Rectal smooth muscle tissue (tissue), 1 donor: Measurements from ENCODE around the gene MED17.
"Not testable (repeated sequence)": the region's sequence is repeated elsewhere in the genome, so short reads cannot be mapped to it uniquely, and the experiment has no call there.

Experiments
- H3K27ac ChIP-seq: one replicate; pipeline ENCODE4 v1.7.0; 2013; ENCODE audit warnings: low read depth, low read length, inconsistent platforms
- H3K27me3 ChIP-seq: one replicate; pipeline ENCODE4 v1.7.0; 2013; ENCODE audit warnings: low read length; ENCODE audit not compliant: control insufficient read depth, insufficient read depth
- H3K36me3 ChIP-seq: one replicate; pipeline ENCODE4 v1.7.0; 2013; ENCODE audit warnings: low read length; ENCODE audit not compliant: control insufficient read depth, insufficient read depth
- H3K4me1 ChIP-seq: one replicate; pipeline ENCODE4 v1.7.0; 2013; ENCODE audit warnings: low read length; ENCODE audit not compliant: control insufficient read depth, insufficient read depth
- H3K4me3 ChIP-seq: one replicate; pipeline ENCODE4 v1.7.0; 2013; ENCODE audit warnings: low read length
- H3K9ac ChIP-seq: one replicate; pipeline ENCODE4 v1.7.0; 2013; ENCODE audit warnings: low read length

The MED17 gene

DNA sequence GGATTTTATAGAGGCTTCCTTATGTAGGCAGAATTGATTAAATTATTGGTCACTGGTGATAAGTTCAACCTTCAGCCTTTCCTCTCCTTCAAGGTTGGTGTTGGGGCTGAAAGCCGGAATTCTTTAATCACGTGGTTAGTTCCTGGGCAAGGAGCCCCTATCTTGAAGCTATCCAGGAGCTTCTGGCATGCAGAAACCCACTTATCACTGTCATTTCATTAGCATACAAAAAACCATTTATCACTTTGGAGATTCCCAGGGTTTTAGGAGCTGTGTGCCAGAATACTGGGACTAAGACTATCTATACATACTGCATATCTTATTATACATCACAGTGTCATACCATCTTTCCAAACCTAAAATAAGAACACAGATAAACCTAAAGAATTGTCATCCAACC is 18.5 kb upstream of the MED17 start:
- no peak overlapping the region for H3K27ac ChIP-seq
- H3K36me3 ChIP-seq: peaks cover 11% of the 10 kb centered on the region
- H3K4me1 ChIP-seq: no peaks in the 10 kb centered on the region
- no peak overlapping the region for H3K9ac ChIP-seq
- H3K27me3 ChIP-seq: no peaks in the 10 kb centered on the region
- no peak overlapping the region for H3K4me3 ChIP-seq

DNA sequence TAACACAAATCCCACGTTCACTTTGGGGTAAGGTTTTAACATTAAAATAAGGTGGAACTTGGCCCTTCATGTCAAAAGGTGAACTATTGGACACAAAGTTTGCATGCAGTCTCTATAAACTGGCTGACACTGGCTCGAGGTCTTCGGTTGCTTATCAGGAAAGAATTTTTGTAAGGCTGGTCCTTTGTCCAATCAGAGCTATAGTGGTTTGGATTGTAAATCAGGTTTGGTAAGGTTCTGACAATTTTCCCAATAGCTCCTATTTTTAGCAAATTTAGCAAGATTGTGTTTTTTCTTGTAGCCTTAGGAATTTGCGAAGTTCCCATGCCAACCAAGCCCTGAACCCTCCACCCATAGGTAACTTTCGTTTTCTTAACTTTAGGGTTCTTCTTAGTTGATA is 17.6 kb upstream of the MED17 start:
- H3K27ac ChIP-seq: no peak overlapping the region
- peaks cover 3% of the 10 kb centered on the region for H3K36me3 ChIP-seq
- H3K4me1 ChIP-seq: no peaks in the 10 kb centered on the region
- no peak overlapping the region for H3K9ac ChIP-seq
- H3K4me3 ChIP-seq: no peak overlapping the region
- no peaks in the 10 kb centered on the region for H3K27me3 ChIP-seq

DNA sequence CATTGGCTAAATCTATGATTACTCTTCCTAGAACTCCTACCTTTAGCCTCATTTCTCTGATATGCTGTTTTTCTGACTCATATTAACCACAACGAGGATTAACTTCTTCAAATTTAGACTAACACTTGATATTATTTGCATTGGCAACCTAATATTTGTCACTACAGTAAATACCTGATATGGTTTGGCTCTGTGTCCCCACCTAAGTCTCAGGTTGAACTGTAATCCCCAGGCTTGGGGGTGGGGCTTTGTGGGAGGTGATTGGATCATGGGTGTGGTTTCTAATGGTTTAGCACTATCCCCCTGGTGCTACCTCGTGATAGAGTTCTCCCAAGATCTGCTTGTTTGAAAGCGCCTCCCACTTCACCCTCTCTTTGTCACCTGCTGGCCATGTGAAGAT is 17.1 kb upstream of the MED17 start:
- Histone ChIP-seq H3K9ac (no peak overlapping the region), H3K4me3 (no peak overlapping the region), H3K36me3 (peaks cover 3% of the 10 kb centered on the region), H3K4me1 (no peaks in the 10 kb centered on the region), H3K27ac (no peak overlapping the region), H3K27me3 (no peaks in the 10 kb centered on the region)

GRCh38 chr11:93770160-93770559 is 13.9 kb upstream of the MED17 start:
- no peak overlapping the region for H3K9ac ChIP-seq
- no peaks in the 10 kb centered on the region for H3K27me3 ChIP-seq
- no peak overlapping the region for H3K4me3 ChIP-seq
- no peaks in the 10 kb centered on the region for H3K4me1 ChIP-seq
- H3K27ac ChIP-seq: no peak overlapping the region
- no peaks in the 10 kb centered on the region for H3K36me3 ChIP-seq

- Histone ChIP-seq H3K27me3 (no peaks in the 10 kb centered on the region), H3K4me1 (no peaks in the 10 kb centered on the region), H3K4me3 (no peak overlapping the region), H3K9ac (no peak overlapping the region), H3K36me3 (no peaks in the 10 kb centered on the region), H3K27ac (no peak overlapping the region)
Observed at GRCh38 chr11:93772123-93772522, 12.0 kb upstream of the MED17 start.

DNA sequence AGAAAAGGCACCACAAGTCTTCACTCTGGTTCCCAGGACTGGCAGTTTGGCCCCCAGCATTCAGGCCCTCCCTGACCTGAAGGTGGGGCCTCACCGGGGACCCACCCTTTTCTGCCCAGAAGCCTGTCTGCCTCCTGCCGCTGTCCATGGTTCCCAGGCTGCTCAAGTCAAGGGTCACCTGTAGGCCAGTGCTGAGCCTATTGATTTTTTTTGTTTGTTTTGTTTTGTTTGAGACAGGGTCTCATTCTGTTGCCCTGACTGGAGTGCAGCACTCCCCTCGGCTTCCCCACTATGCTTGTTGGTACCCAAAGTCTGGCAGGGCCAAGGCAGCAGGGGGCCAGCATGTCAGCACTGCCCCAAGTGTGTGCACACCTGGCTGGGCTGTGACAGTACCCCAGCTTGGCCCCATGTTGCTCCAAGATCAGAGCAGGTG is 11.0 kb upstream of the MED17 start:
- Histone ChIP-seq H3K27me3 (no peaks in the 10 kb centered on the region), H3K27ac (no peak overlapping the region), H3K9ac (no peak overlapping the region)

DNA sequence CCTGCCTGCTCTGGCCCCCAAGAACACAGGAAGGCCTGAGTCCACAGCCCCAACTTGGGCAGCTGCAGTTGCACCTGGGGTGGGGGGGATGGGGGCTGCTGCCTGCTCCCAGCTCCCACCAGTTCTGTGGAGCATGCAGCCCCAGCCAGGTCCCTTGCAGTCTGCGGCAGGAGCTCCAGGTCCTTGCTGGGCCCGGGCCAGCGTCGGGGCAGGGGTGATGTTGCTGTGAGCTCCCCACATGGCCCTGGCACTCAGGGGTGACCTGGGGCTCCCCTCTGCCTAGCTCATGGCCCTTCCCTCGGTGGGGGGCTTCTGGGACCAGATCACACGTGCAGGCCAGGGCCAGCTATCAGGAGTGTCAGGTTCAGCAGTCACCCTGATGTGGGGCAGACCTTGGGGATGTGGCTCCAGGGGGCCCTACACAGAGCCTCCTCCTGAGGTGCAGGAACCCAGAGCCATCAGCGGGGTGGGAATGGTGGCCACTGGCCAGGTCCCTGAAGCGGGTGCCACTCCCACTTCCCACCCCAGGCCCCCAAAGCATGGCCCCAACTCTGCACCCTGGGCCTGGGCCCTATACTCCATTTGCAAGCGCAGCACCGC is 10.4 kb upstream of the MED17 start:
- H3K27me3 ChIP-seq: no peaks in the 10 kb centered on the region
- H3K4me1 ChIP-seq: no peaks in the 10 kb centered on the region
- H3K27ac ChIP-seq: no peak overlapping the region
- no peaks in the 10 kb centered on the region for H3K36me3 ChIP-seq
- no peak overlapping the region for H3K4me3 ChIP-seq
- H3K9ac ChIP-seq: no peak overlapping the region

More for the DNA sequence above, 11.0 kb upstream of the MED17 start:
- Histone ChIP-seq H3K36me3 (no peaks in the 10 kb centered on the region), H3K4me1 (no peaks in the 10 kb centered on the region), H3K4me3 (no peak overlapping the region)

GRCh38 chr11:93774560-93774959 is 9.5 kb upstream of the MED17 start:
- H3K4me1 ChIP-seq, H3K27ac ChIP-seq, H3K9ac ChIP-seq, H3K36me3 ChIP-seq, H3K27me3 ChIP-seq, H3K4me3 ChIP-seq: not testable (repeated sequence)

DNA sequence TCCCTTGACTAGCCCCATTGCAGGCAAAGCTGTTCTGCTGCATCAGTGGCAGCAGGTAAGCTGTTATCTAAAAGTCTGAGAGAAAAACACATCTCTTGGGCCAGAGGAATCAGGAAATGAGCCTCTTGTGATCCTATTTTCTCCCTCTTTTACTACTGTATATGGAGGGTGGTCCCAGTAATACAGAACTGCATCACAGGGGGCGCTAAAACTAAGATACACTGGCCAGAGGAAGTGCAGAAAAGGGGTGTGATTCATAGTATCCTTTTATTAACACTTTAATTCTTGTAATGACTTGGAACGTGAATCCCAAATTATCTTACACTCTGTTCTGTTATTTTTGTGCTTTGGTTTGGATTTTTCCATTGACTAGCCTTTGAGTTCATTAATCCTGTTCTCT is 8.8 kb upstream of the MED17 start:
- H3K4me1 ChIP-seq: no peaks in the 10 kb centered on the region
- no peak overlapping the region for H3K27ac ChIP-seq
- H3K4me3 ChIP-seq: no peak overlapping the region
- H3K9ac ChIP-seq: no peak overlapping the region
- H3K27me3 ChIP-seq: no peaks in the 10 kb centered on the region
- no peaks in the 10 kb centered on the region for H3K36me3 ChIP-seq

GRCh38 chr11:93783362-93783761 is 720 bp upstream of the MED17 start:
- Histone ChIP-seq H3K27ac (peak overlapping the region; percentile 98), H3K4me1 (peaks cover 15% of the 10 kb centered on the region), H3K27me3 (no peaks in the 10 kb centered on the region), H3K4me3 (peak overlapping the region; percentile 96), H3K9ac (no peak overlapping the region), H3K36me3 (no peaks in the 10 kb centered on the region)

DNA sequence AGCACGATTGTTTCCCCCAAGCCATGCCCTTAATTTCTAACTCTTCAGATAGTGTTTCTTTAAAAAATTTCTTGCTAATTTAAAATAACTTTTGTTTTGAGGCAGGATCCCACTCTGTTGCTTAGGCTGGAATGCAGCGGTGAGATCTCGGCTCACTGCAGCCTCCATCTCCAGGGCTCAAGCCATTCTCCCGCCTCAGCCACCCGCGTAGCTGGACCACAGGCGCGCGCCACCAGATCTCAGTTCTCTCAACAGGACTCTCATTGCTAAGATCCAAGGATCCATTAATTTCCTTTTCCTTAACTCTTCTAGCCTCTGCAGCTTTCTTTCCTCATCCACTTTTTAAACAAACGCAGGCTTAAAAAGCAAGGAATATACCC is 327 bp upstream of the MED17 start:
- no peaks in the 10 kb centered on the region for H3K27me3 ChIP-seq
- peak overlapping the region; percentile 98 for H3K27ac ChIP-seq

DNA sequence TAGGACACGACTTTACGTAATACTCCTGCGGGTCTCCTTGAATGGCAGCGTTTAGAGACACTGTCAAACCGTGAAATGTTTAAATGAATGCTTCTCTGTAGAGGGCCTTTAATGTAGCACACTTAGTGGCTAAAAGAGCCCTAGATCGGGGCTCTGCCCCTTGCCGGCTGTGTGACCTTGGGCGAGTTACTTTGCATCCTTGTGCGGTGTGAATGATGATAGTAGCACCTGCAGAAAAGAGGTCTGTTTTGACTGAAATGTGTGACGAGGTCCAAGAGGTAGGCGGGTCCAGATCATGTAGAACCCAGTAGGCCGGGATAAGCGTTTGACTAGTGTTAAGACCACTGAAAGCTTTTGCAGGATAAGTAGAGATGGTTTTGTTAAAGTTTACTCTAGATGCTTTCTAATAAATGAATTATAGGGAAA is 866 bp downstream of the MED17 start:
- peak overlapping the region; percentile 100 for H3K9ac ChIP-seq
- no peaks in the 10 kb centered on the region for H3K27me3 ChIP-seq
- H3K4me3 ChIP-seq: peak overlapping the region; percentile 96
- H3K4me1 ChIP-seq: peaks cover 15% of the 10 kb centered on the region
- peak overlapping the region; percentile 98 for H3K27ac ChIP-seq
- no peaks in the 10 kb centered on the region for H3K36me3 ChIP-seq

More for the DNA sequence above, 327 bp upstream of the MED17 start:
- H3K4me1 ChIP-seq: peaks cover 15% of the 10 kb centered on the region
- peak overlapping the region; percentile 96 for H3K4me3 ChIP-seq
- H3K9ac ChIP-seq: no peak overlapping the region
- H3K36me3 ChIP-seq: no peaks in the 10 kb centered on the region

GRCh38 chr11:93791493-93791892 is 7.4 kb downstream of the MED17 start:
- H3K27me3 ChIP-seq: no peaks in the 10 kb centered on the region
- H3K36me3 ChIP-seq: peaks cover 22% of the 10 kb centered on the region
- peaks cover 6% of the 10 kb centered on the region for H3K4me1 ChIP-seq
- H3K27ac ChIP-seq: no peak overlapping the region
- H3K9ac ChIP-seq: no peak overlapping the region
- H3K4me3 ChIP-seq: no peak overlapping the region
